HuH-7.5 (cell line): ENCODE data around the gene REPS2.
A peak's percentile ranks its signal among the peaks of the same experiment; 100 is the strongest.
"Not testable (repeated sequence)": the region's sequence is repeated elsewhere in the genome, so short reads cannot be mapped to it uniquely, and the experiment has no call there.

Source experiments
- DNase-seq: peaks from one replicate; pipeline ENCODE4 v3.0.0; 2011; ENCODE audit warnings: low spot score

Gene REPS2

DNA sequence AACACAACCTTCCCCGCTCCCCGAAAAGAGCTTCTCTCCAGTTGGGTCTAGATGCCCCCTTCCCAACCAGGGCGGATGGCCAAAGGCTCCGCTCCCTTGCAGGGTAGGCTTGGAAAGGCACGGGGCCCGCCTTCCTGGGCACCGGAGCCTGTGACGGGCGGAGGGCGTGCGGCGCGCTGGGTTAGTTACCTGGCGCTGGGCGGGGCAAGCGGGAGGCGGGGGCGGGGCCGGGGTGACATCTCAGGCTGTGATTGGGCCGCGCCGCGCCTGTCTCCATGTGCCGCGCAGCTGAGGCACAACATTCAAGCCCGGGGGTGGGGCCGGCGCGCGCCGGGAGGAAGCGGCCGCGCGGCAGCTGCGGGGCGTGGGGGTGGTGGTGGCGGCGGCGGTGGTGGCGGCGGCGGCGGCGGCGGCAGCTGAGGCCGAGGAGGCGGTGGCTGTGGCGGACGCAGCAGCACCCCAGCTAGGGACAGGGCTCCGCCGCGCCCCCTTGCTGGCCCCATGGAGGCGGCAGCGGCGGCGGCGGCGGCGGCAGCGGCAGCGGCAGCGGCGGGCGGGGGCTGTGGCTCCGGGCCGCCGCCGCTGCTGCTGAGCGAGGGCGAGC, at the start of gene REPS2:
TSS of gene REPS2 (plus strand) at position 298 of the 604 bp plus-strand sequence. CDS start at position 502, 204 bp downstream.
- peak; percentile 58 for DNase-seq

DNA sequence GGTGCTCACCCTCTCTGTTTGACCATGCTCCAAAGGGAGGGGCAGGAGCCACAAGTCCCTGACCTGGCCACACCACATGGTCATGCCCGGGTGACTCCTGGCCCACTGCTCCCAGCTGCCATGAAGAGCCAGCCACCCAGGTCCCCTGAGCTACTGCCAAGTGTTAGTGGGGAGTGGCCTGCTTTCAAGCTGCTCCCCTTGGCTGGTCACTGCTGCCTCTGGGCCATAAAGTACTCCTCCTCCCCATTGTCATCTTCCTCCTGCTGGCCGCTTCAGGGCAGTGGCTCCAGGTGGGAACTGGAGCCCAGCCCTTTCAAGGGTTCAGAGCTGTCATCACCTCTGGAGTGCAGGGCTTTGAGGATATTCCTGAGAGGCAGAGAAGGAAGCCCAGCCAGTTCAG, 49.0 kb upstream of the REPS2 start:
- DNase-seq: no peak

DNA sequence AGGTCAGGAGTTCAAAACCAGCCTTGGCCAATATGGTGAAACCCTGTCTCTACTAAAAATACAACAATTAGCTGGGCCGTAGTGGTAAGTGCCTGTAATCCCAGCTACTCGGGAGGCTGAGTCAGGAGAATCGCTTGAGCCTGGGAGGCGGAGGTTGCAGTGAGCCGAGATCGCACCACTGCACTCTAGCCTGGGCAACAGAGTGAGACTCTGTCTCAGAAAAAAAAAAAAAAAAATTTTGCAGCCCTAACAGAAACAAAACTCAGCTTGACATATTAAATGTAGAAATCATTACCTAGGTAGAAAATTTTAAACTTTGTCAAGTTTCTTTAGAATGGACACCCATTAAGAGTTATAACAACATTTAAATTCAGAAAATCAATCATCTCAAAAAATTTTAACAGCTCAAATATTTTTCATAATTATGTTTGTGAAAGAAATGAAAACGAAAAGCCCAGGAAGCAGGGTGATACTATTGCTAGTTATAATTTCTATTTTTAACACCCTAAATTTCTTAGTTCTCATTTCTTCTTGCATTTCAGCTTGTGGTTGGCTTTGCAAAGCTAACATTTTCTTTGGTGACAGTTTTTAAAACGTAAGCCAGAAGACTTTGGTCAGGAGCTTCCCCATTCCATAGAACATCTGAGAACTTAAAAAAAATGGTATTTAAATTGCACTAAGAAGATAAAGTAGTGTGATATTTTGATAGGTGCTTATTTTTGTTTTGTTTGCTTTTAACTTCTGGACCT, 43.0 kb upstream of the REPS2 start:
- no peak for DNase-seq

DNA sequence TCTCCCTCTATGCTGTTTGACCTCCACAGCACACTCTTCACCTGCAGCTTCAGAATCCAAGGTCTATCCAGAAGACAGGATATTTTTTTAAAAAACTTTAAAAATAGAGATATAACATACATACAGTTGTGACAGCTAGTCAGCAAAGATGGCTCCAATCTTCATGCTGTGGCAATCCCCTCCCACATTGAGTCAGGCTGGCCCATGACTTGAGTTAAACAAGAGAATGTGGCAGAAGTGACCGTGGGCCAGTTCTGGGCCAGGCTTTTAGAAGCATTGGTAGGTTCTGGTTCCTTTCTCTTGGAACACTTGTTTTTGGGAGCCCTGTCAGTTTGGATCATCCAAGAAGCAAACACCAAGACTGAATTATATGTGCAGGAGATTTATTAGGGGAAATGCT, 36.1 kb upstream of the REPS2 start:
- no peak for DNase-seq

DNA sequence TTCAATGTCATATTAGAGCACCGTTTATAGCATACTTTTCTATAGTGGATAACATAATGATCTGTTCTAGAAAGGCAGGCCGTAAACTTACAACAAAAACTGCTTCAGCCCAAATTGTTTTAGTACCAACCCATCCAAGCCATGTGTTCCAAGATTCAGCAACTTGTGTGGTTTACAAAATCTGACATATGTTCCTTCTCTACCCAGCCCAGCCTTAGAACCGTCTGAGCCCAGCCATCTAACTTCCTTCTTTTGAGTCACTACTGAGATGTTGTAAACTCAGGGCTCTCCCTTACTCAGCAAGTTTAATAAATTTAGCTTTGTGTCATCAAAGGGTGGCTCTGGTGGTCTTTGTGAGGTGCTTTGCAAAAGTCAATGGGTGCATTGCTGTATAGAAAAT, 32.4 kb upstream of the REPS2 start:
- no peak for DNase-seq

DNA sequence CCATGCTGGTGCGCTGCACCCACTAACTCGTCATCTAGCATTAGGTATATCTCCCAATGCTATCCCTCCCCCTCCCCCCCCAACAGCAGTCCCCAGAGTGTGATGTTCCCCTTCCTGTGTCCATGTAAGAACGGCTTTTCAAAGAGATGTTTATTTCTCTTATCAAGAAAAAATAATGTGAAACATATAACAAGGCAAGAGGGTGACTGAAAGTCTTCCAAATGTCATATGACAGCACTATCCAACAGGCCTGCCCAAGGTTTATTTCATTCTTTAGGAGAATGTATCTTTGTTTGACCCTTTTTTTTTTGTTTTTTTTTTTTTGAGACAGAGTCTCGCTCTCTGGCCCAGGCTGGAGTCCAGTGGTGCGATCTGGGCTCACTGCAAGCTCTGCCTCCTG, 29.9 kb upstream of the REPS2 start:
- no peak for DNase-seq

DNA sequence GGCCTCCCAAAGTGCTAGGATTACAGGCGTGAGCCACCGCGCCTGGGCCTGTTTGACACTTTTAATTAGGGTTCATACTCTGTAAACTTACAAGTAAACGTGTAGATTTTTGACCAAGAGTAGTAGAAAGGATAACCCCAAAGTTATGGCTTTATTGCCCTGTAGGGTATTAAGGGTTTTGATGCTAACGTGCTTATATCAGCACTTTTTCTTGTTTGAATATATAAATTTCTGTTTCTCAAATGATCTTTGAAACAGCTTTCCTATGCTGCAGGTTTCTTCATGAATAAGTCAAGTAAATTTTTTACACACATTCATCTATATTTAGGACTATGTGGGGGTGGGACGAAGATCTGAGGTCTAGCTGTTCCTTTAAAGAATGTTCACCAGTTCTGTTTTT, 29.3 kb upstream of the REPS2 start:
- DNase-seq: no peak

DNA sequence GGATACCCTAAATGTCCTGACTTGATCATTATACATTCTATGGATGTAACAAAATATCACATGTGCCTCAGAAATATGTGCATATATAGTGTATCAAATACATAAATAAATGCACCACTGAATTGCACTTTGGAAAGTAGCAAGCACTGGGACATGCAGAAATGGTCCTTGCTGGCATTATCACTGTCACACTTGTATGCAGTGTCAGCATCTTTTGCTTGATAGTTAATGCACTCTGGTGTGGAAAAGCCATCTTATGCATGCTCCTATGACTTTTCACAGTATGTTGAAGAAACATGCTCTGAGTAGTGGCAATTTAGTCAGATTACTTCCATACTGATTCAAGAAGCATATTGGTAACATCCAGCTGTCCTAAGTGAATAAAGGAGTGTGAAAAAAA, 27.5 kb upstream of the REPS2 start:
- DNase-seq: no peak

DNA sequence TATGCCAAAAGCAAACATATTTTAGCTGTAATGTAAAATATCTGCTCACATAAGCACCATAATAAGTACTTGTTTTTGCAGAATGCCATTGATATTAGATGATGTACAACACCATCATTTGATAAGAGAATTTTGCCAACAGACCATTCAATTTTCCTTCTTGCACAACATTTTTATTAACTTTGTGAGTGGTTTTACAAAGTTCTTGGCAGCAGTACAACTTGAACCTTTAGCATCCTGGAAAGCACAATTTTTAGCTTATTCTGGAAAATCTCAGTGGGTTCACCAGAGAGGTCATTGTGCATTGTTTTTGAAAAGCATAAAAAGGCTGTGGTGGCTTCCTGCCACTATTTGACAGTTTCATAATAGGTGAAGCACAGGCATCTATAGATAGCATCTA, 26.4 kb upstream of the REPS2 start:
- DNase-seq: no peak

DNA sequence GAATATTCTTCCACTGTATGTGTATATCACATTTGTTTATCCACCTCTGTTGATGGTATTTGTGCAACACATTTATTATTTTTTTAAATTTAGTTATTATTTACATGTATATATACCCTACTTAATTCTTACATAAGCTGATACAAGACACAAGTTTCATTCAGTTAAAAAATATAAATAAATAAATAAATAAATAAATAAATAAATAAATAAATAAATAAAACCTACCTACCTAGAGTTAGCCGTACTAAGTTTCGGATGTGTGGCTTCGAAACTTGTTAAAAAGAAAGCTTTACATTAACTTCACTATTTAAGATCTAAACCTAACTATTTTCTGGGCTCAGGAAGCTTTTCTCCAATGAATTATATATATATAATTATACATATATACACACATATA, 23.3 kb upstream of the REPS2 start:
- no peak for DNase-seq

DNA sequence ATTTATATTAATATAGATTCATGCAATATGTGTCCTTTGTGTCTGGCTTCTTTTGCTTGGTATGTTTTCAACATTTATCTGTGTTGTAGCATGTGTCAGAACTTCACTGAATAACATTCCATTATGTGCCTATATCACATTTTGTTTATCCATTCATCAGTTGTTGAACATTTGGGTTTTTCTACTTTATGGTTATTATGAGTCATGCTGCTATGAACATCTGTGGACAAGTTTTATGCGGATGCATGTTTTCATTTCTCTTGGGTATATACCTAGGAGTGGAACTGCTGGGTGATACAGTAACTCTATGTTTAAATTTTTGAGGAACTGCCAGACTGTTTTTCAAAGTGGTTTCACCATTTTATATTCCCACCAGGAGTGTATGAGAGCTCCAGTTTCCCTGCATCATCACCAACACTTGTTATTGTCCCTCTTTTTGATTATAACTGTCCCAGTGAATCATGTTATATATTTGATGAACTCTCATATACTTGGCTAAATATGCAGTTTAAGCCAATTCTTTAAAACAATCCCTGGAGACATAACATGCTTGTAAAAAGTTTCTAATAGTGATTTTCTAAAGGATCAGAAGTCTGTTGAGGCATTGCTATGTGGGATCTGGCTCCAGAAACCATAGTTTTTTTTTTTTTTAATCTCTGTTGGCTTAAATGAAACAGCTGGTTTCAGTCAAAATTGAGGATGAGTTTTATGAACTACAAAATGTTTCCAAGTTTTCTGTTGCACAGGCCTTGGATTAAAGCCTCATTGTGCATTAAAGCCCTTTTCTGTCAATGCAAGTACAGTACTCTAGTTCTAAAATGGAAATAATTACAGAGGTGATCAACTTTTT, 21.6 kb upstream of the REPS2 start:
- no peak for DNase-seq

DNA sequence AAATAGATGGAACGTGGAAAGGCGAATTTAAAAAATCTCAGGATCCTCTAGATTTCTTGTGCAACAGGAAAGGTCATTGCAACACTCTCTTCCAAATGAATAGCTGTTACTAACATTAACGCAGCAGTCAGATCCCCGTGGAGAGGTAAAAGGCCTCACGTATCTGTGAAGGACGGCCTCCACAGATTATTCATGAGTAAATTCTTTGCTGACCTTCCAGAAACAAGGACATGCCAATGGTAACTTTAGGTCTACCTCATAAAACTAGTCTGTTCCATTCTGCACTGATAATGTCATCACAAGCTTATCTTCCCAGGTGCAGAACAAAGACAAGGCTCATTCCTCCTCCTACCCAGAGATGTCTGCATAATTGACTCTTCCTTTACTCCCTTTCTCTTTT, 16.1 kb upstream of the REPS2 start:
- no peak for DNase-seq

DNA sequence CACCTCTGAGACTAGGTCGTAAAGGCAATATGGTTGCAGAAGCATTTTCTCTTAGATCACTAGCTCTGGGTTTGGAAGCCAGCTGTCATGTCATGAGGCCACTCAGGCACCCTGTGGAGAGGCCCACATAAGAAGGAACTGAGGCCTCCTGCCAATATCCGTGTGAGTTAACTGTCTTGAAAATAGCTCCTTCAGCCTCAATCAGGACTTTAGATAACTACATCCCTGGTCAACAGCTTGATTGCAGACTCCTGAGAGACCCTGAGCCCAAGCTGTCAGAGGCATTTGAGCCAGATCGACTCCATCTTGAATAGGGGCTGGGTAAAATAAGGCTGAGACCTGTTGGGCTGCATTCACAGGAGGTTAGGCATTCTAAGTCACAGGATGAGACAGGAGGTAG, 15.1 kb upstream of the REPS2 start:
- DNase-seq: no peak

DNA sequence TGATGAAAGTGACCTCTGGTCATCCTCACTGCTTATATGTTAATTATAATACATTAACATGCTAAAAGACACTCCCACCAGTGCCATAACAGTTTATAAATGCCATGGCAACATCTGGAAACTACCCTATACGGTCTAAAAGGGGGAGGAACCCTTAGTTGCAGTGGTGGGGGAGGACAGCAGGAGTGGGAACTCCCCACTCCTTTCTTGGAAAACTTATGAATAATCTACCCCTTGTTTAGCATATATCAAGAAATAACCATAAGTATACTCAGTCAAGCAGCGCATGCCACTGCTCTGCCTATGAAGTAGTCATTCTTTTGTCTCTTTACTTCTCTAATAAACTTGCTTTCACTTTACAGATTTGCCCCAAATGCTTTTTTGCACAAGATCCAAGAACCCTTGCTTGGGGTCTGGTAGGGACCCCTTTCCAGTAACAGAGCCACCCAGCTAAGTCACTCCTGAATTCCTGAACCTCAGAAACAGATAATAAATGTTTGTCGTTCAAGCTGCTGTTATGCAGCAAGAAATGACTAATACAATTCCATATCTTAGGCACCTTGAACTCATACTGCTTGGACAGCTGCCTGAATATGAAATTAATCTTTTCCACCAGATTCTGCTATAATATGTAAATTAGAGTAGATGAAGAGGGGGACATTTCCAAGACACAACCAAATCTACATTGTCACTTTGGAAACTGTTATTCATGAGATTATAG, 14.4 kb upstream of the REPS2 start:
- DNase-seq: no peak

DNA sequence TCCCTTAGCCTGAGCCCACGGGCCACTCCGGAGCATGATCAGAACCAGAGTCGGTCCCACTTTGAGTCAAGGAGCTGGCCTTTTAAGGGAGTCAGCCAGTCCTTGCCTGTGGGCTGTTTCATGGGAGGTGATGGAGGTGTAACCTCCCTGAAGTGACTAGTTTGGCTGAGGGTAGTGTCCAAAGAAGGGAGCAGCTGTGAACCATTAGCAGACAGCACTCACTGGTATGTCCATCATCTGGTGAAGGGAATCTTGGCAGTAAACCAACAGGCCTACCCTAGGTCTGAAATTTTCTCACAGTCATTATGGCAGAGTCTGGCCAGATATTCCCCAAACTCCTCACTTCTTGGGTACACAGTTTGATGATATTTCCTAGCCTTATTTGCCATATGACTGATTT, 12.3 kb upstream of the REPS2 start:
- DNase-seq: no peak

DNA sequence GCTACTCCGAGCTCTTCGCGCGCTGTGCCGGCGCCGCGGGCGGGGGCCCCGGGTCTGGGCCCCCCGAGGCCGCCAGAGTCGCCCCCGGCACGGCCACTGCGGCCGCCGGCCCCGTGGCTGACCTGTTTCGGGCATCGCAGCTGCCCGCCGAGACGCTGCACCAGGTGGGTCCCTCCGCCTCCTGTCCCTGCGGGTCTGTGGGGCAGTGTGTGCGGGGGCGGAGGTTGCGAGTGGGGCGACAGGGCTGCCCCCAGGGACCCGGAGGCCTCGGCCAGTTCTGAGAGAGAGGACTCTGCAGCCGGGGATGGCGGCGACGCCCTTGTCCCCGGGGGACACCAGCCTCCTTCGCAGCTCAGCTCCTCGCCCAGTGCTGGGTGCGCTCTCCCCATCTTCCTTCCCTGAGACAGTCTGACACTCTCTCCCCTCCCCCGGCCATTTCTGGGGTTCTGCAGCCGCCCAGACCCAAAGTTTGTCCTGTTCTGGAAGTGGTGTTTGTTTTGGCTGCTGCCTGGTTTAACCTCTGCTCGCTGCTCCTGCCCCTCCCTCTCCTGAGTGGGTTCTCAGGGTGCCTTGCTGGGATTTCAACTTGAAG, 609 bp downstream of the REPS2 start:
- DNase-seq: no peak

DNA sequence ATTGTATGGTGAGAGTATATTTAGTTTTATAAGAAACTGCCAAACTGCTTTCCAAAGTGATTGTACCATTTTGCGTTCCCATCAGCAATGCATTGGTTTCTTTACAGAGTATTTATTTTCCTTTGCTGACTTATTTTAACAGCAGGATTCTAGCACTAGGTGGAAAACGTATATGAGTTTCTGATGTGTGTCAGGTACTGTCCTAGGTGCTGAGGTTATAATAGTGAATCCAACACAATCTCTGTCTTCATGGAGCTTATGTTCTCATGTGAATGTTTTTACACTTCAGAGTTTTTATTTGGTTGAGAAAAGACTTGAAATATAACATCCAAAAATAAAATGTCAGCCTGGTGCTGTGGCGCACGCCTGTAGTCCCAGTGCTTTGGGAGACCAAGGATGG, 4.0 kb downstream of the REPS2 start:
- no peak for DNase-seq

DNA sequence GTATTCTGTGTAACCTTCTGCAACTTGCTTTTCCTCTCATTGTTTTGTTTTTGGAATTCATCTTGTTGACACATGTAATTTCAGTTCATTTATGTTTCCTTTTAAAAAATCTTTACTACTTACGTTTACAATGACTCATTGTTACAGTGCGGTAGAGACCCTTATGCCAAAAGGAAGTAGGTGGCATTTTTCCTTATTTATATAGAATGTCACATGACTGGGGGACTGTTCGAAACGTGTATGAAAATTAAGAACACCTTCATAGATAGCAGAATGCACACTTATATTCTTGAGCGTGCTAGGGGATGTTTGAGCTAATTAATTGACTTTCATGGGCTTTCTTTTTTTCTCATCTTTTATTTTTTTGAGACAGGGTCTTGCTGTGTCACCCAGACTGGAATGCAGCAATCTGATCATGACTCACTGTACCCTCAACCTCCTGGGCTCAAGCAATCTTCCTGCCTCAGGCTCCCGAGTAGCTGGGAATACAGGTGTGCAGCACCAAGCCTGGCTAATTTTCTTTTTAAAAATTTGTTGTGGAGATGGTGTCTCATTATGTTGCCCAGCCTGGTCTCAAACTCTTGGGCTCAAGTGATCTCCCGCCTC, 7.3 kb downstream of the REPS2 start:
- no peak for DNase-seq

DNA sequence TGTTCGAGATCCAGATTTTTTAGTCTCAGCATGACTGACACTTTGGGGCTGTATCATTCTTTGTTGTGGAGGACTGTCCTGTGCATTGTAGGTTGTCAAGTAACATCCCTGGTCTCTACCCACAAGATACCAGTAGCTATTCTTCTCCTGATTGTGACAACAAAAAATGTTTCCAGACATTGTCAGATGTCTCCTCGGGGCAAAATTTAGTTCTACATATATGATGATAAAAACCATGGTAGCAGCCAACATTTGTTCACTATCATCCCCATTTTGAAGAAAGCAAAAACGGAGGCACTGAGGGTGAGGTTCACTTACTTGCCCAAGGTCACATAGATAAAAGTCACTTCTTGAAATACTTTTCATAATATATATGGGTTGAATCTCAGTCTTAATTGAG, 11.3 kb downstream of the REPS2 start:
- DNase-seq: no peak

DNA sequence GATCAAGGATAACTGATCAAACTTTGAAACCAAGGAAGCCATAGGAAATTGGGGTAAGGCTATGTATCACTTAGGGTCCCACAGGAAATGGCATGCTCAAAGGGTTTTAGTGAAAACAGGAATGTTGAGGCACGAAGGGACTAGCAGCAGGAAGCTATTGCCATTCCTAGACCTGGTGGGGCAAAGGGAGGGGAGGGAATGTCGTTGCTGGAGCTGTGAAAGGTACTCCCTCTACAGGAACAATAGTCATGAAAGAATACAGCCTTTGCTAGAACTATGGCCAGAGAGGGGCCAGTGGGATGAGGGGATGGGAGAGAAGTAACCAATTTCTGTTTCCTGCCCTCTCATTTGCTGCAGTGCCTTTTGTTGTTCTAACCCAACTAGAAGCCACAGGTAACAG, 11.9 kb downstream of the REPS2 start:
- DNase-seq: no peak

DNA sequence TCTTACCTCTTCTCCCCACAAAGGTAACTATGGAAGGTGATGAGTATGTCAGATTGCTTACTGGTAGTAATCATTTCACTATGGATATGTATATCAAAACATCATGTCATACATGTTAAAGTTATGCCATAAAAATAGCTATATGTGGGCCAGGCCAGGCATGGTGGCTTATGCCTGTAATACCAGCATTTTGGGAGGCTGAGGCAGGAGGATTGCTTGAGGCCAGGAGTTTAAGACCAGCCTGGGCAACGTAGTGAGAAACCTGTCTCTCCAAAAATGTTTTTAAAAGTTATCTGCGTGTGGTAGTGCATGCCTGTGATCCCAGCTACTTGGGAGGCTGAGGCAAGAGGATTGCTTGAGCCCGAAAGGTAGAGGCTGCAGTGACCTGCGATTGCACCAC, 16.2 kb downstream of the REPS2 start:
- DNase-seq: not testable (repeated sequence)

DNA sequence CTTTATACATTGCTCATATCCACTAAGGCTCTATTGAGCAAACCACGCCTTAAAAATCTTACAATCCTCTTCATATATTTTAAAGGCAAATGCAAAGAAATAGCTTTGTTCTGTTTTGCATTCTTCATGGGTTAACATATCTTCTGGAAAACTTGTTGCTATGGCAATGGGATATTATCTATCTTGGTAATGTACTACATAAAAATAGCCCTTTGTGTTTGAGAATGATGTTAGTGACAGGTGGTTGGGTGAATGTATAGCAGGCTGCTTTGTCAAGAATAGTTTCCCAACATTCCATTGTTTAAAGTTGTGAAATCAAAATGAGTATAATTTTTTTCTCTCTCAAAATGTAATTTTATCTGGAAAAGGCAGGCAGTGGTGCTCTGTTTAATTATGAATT, 16.8 kb downstream of the REPS2 start:
- DNase-seq: no peak
